Astrocyte (in vitro differentiated cells and primary cell): ENCODE data around the gene PLOD1. TPM values are rescaled to one million over a fixed set of nuclear protein-coding genes. Genes with fewer than 3 reads are reported as not detected.
"Not testable (repeated sequence)": the region's sequence is repeated elsewhere in the genome, so short reads cannot be mapped to it uniquely, and the experiment has no call there.

Source experiments
- DNase-seq: peaks from one replicate; pipeline ENCODE4 v3.0.0-alpha.2; 2010; ENCODE audit warnings: low read depth
- FAIRE-seq: peaks from 2 replicates; lab custom pipeline; 2011; peaks lifted over from hg19 to GRCh38; lab: Jason Lieb, UNC
- H2AFZ ChIP-seq: 2 replicates; pipeline ENCODE4 v1.6.0; 2012; ENCODE audit warnings: low read depth, low read length, inconsistent platforms
- H3K27ac ChIP-seq: 2 replicates; pipeline ENCODE4 v1.5.1; 2011; ENCODE audit warnings: low read depth, low read length, inconsistent platforms
- H3K27me3 ChIP-seq: 2 replicates; pipeline ENCODE4 v1.6.0; 2011; ENCODE audit warnings: low read length, inconsistent platforms; ENCODE audit not compliant: insufficient read depth
- H3K36me3 ChIP-seq: 2 replicates; pipeline ENCODE4 v1.5.1; 2011; ENCODE audit warnings: low read length, inconsistent platforms; ENCODE audit not compliant: insufficient read depth
- H3K4me1 ChIP-seq: 2 replicates; pipeline ENCODE4 v1.5.1; 2011; ENCODE audit warnings: low read length, inconsistent platforms; ENCODE audit not compliant: insufficient read depth
- H3K4me2 ChIP-seq: 2 replicates; pipeline ENCODE4 v1.6.0; 2012; ENCODE audit warnings: low read length, inconsistent platforms
- H3K4me3 ChIP-seq: 2 replicates; pipeline ENCODE4 v1.5.1; 2011; ENCODE audit warnings: low read depth, mild to moderate bottlenecking, low read length, inconsistent platforms; ENCODE audit not compliant: insufficient read depth
- H3K79me2 ChIP-seq: 2 replicates; pipeline ENCODE4 v1.6.0; 2012; ENCODE audit warnings: mild to moderate bottlenecking, low read length, inconsistent platforms; ENCODE audit not compliant: insufficient read depth
- H3K9ac ChIP-seq: 2 replicates; pipeline ENCODE4 v1.6.0; 2012; ENCODE audit warnings: mild to moderate bottlenecking, low read length, inconsistent platforms
- H3K9me3 ChIP-seq: 2 replicates; pipeline ENCODE4 v1.5.1; 2012; ENCODE audit warnings: low read depth, mild to moderate bottlenecking, low read length, inconsistent platforms; ENCODE audit not compliant: insufficient read depth
- H4K20me1 ChIP-seq: 2 replicates; pipeline ENCODE4 v1.6.0; 2012; ENCODE audit warnings: low read length, inconsistent platforms; ENCODE audit not compliant: insufficient read depth
- H3K27ac Mint-ChIP-seq: one replicate; pipeline ENCODE4 v1.8.0; 2021; ENCODE audit warnings: mild to moderate bottlenecking, mixed read lengths; ENCODE audit not compliant: unreplicated experiment
- H3K27me3 Mint-ChIP-seq: one replicate; pipeline ENCODE4 v1.8.0; 2021; ENCODE audit warnings: low read depth, mixed read lengths; ENCODE audit not compliant: unreplicated experiment
- H3K36me3 Mint-ChIP-seq: one replicate; pipeline ENCODE4 v1.8.0; 2021; ENCODE audit warnings: low read depth, mixed read lengths; ENCODE audit not compliant: unreplicated experiment
- H3K4me1 Mint-ChIP-seq: one replicate; pipeline ENCODE4 v1.8.0; 2021; ENCODE audit warnings: low read depth, mixed read lengths; ENCODE audit not compliant: unreplicated experiment
- H3K4me3 Mint-ChIP-seq: one replicate; pipeline ENCODE4 v1.8.0; 2021; ENCODE audit warnings: mild to moderate bottlenecking, moderate library complexity, mixed read lengths; ENCODE audit not compliant: unreplicated experiment
- H3K9me3 Mint-ChIP-seq: one replicate; pipeline ENCODE4 v1.8.0; 2021; ENCODE audit warnings: mild to moderate bottlenecking, mixed read lengths; ENCODE audit not compliant: unreplicated experiment
- EZH2 ChIP-seq: IDR thresholded peaks from 2 replicates; pipeline ENCODE4 v1.6.1; 2012; ENCODE audit warnings: mild to moderate bottlenecking, low read length, inconsistent platforms; ENCODE audit not compliant: insufficient read depth
- total RNA-seq: library from RNA; stranded (reverse); gene quantifications from 2 replicates; pipeline ENCODE4 v1.2.1, GENCODE V29; 2021
- TF ChIP-seq, protein P1 (sequence below): IDR thresholded peaks from 2 replicates; pipeline ENCODE4 v1.5.1; 2011; ENCODE audit warnings: low read depth, mild to moderate bottlenecking, inconsistent platforms, low read length, moderate library complexity; ENCODE audit not compliant: insufficient read depth

The PLOD1 gene
- total RNA-seq, 1 donor from 2014 or later = 375 TPM

DNA sequence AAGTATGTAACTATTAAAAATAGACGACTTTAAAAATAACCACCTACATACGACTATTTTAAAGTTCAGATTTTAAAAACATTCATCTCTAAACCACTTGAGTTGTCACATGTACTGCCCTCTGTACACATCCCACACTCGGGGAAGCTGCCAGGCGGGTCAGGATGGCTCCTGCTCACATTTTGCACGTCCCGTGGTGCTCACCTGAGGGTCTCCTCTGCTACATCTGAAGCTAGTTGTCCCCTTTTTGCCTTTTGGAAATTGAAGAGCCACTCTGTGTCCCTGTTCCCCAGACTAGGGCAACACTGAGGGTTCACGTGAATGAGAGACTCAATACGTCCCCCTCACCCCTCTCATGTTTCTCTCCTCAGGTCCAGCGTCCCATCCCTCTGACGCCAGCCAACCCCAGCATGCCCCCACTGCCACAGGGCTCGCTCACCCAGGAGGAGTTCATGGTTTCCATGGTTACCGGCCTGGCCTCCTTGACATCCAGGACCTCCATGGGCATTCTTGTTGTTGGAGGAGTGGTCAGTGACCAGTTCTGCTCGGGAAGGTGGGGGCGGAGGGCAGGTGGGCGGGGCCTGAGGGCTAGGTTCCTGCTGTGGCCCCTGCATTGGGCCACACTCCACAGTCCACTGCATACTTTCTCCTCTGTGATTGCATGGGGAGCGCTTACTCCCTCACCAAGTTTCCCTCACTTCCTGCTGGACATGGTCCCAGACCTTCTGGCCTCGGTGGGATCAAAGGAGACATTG is 71.8 kb downstream of the PLOD1 start:
- DNase-seq = no peak
- H3K36me3 Mint-ChIP-seq = peaks cover 55% of the 10 kb centered on the region
- no peaks in the 10 kb centered on the region for H3K9me3 ChIP-seq
- no peaks in the 10 kb centered on the region for H3K9me3 Mint-ChIP-seq
- H3K36me3 ChIP-seq = peaks cover 49% of the 10 kb centered on the region
- no peak overlapping the region for H2AFZ ChIP-seq
- no peak overlapping the region for H3K4me3 Mint-ChIP-seq
- FAIRE-seq = no peak
- TF ChIP-seq EZH2 = no peak
- TF ChIP-seq, protein P1, sequence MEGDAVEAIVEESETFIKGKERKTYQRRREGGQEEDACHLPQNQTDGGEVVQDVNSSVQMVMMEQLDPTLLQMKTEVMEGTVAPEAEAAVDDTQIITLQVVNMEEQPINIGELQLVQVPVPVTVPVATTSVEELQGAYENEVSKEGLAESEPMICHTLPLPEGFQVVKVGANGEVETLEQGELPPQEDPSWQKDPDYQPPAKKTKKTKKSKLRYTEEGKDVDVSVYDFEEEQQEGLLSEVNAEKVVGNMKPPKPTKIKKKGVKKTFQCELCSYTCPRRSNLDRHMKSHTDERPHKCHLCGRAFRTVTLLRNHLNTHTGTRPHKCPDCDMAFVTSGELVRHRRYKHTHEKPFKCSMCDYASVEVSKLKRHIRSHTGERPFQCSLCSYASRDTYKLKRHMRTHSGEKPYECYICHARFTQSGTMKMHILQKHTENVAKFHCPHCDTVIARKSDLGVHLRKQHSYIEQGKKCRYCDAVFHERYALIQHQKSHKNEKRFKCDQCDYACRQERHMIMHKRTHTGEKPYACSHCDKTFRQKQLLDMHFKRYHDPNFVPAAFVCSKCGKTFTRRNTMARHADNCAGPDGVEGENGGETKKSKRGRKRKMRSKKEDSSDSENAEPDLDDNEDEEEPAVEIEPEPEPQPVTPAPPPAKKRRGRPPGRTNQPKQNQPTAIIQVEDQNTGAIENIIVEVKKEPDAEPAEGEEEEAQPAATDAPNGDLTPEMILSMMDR = no peak
- H4K20me1 ChIP-seq = peaks cover 12% of the 10 kb centered on the region
- H3K27ac Mint-ChIP-seq = no peak overlapping the region
- H3K79me2 ChIP-seq = no peaks in the 10 kb centered on the region
- H3K27me3 ChIP-seq = no peaks in the 10 kb centered on the region
- peaks cover 8% of the 10 kb centered on the region for H3K4me1 ChIP-seq
- no peak overlapping the region for H3K4me3 ChIP-seq
- no peak overlapping the region for H3K9ac ChIP-seq
- peaks cover 3% of the 10 kb centered on the region for H3K4me1 Mint-ChIP-seq
- no peaks in the 10 kb centered on the region for H3K27me3 Mint-ChIP-seq
- H3K4me2 ChIP-seq = no peak overlapping the region
- no peak overlapping the region for H3K27ac ChIP-seq

DNA sequence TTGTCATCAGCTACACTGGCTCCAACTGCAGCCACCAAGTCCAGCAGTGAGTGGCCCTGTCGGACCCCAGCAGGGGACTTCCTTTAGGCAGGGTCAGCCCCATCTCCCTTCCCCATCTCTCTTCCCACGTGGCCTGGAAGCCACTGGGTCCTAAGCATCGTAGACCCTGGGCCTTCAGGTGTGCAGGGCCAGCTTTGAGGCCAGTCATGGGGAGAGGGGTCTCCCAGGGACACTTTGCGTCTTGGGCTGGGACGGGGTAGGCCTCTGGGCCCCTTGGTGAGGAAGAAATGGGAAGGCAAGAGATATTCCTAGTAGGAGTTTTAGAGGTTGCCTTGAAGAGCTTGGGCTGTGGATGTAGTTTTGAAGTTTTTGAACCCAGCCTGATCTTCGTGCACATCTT is 72.7 kb downstream of the PLOD1 start:
- H3K4me3 Mint-ChIP-seq = no peak overlapping the region

DNA sequence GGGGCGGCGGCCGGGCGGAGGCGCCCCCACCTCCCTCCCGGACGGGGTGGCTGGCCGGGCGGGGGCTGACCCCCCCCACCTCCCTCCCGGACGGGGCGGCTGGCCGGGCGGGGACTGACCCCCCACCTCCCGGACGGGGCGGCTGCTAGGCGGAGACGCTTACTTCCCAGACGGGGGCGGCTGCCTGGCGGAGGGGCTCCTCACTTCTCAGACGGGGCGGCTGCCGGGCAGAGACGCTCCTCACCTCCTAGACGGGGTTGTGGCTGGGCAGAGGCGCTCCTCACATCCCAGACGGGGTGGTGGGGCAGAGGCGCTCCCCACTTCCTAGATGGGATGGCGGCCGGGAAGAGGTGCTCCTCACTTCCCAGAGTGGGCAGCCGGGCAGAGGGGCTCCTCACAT is 73.8 kb downstream of the PLOD1 start:
- not testable (repeated sequence) for H3K4me1 ChIP-seq, H3K4me3 Mint-ChIP-seq, H3K27me3 ChIP-seq, H3K4me3 ChIP-seq, H3K27ac ChIP-seq, H3K4me2 ChIP-seq, H3K27me3 Mint-ChIP-seq, H3K9me3 Mint-ChIP-seq, FAIRE-seq, DNase-seq, H3K27ac Mint-ChIP-seq, H3K79me2 ChIP-seq, H3K4me1 Mint-ChIP-seq, H3K9me3 ChIP-seq, H4K20me1 ChIP-seq, H3K9ac ChIP-seq, H2AFZ ChIP-seq
- peaks cover 43% of the 10 kb centered on the region for H3K36me3 Mint-ChIP-seq
- H3K36me3 ChIP-seq = peaks cover 42% of the 10 kb centered on the region

More for the DNA sequence above, 72.7 kb downstream of the PLOD1 start:
- peaks cover 9% of the 10 kb centered on the region for H4K20me1 ChIP-seq
- DNase-seq (no peak), FAIRE-seq (no peak)
- Mint-ChIP-seq H3K27me3 (no peaks in the 10 kb centered on the region), H3K27ac (no peak overlapping the region), H3K36me3 (peaks cover 51% of the 10 kb centered on the region), H3K9me3 (no peaks in the 10 kb centered on the region), H3K4me1 (peaks cover 2% of the 10 kb centered on the region)
- H3K9ac ChIP-seq = no peak overlapping the region
- no peaks in the 10 kb centered on the region for H3K27me3 ChIP-seq
- H3K4me1 ChIP-seq = peaks cover under 1% of the 10 kb centered on the region
- no peaks in the 10 kb centered on the region for H3K9me3 ChIP-seq
- no peak overlapping the region for H3K4me2 ChIP-seq
- no peaks in the 10 kb centered on the region for H3K79me2 ChIP-seq
- peaks cover 46% of the 10 kb centered on the region for H3K36me3 ChIP-seq
- H2AFZ ChIP-seq = no peak overlapping the region
- no peak overlapping the region for H3K27ac ChIP-seq
- H3K4me3 ChIP-seq = no peak overlapping the region
- TF ChIP-seq, protein P1 = no peak
- no peak for TF ChIP-seq EZH2
